Activated B cell treated with CpG ODN at 0.5 μM for 24 hours (primary cell): ENCODE results near the gene DNAJB11. TPM values are rescaled to one million over a fixed set of nuclear protein-coding genes. Genes with fewer than 3 reads are reported as not detected.

Source experiments
- ATAC-seq: fragments of 200-7000 bp; cut with Tn5 transposase; one replicate; pipeline ENCODE4 v1.10.0; 2021; ENCODE audit warnings: low read depth, mild to moderate bottlenecking, moderate library complexity
- CTCF ChIA-PET: fragments of 350-600 bp; sonication (Branson Sonifier 250); formaldehyde crosslinking; loops from one replicate; lab custom pipeline; 2021; ENCODE audit warnings: antibody characterized with exemption; lab: Charles Lee
- POLR2A ChIA-PET: fragments of 350-600 bp; sonication (Branson Sonifier 250); formaldehyde crosslinking; loops from one replicate; lab custom pipeline; 2021; ENCODE audit warnings: antibody characterized with exemption; lab: Charles Lee
- DNase-seq: peaks from one replicate; pipeline ENCODE4 v3.0.0; 2022
- H3K27ac Mint-ChIP-seq: one replicate; pipeline ENCODE4 v1.8.0; 2020; ENCODE audit warnings: mixed read lengths
- H3K27me3 Mint-ChIP-seq: one replicate; pipeline ENCODE4 v1.8.0; 2021; ENCODE audit warnings: mixed read lengths
- H3K36me3 Mint-ChIP-seq: one replicate; pipeline ENCODE4 v1.8.0; 2021; ENCODE audit warnings: low read depth, mixed read lengths
- H3K4me1 Mint-ChIP-seq: one replicate; pipeline ENCODE4 v1.8.0; 2021; ENCODE audit warnings: mixed read lengths
- H3K4me3 Mint-ChIP-seq: one replicate; pipeline ENCODE4 v1.8.0; 2020; ENCODE audit warnings: mild to moderate bottlenecking, mixed read lengths
- H3K9me3 Mint-ChIP-seq: one replicate; pipeline ENCODE4 v1.8.0; 2020; ENCODE audit warnings: mixed read lengths
- CTCF ChIP-seq: fragments of 200-600 bp; IDR thresholded peaks from one replicate; pipeline ENCODE4 v1.8.0; 2022; ENCODE audit warnings: antibody characterized with exemption, mild to moderate bottlenecking
- intact Hi-C: fragments of 100-400 bp; cut with micrococcal nuclease; formaldehyde crosslinking; loops from one replicate; pipeline ENCODE4 v1.15.1; 2024
- total RNA-seq: library from RNA; stranded (reverse); gene quantifications from 2 replicates; pipeline ENCODE4 v1.2.3, GENCODE V29; 2022

The DNAJB11 gene
- total RNA-seq, 1 donor from 2014 or later, result 51.3 TPM

GRCh38 chr3:186619787-186620212, 49.3 kb downstream of the DNAJB11 start:
- intact Hi-C loops, result loop anchor here (10.0 kb wide), 1 partner anchor 955 kb away; no protein-coding TSS in a partner anchor
- Mint-ChIP-seq H3K27me3 (peaks cover 31% of the 10 kb centered on the region), H3K27ac (no peak overlapping the region), H3K36me3 (no peaks in the 10 kb centered on the region), H3K4me1 (peaks cover 11% of the 10 kb centered on the region), H3K4me3 (no peak overlapping the region), H3K9me3 (no peaks in the 10 kb centered on the region)
- CTCF ChIA-PET, result interaction anchor here (7.7 kb wide), 1 partner anchor 204 kb away, joined by 187 read pairs; no protein-coding TSS in a partner anchor
- DNase-seq (no peak), ATAC-seq (no peak)
- no peak for TF ChIP-seq CTCF
- POLR2A ChIA-PET, result no interaction called here

- no peak for ATAC-seq
- no peak overlapping the region for H3K4me3 Mint-ChIP-seq
- CTCF ChIA-PET, result no interaction called here
- POLR2A ChIA-PET, result no interaction called here
- intact Hi-C loops, result no loop called here
- peaks cover 29% of the 10 kb centered on the region for H3K27me3 Mint-ChIP-seq
- H3K4me1 Mint-ChIP-seq, result peaks cover 9% of the 10 kb centered on the region
- DNase-seq, result no peak
- no peaks in the 10 kb centered on the region for H3K9me3 Mint-ChIP-seq
- no peak for TF ChIP-seq CTCF
- no peak overlapping the region for H3K27ac Mint-ChIP-seq
- H3K36me3 Mint-ChIP-seq, result no peaks in the 10 kb centered on the region
Observed at GRCh38 chr3:186620213-186621092, 49.9 kb downstream of the DNAJB11 start.

GRCh38 chr3:186621894-186622650, 51.6 kb downstream of the DNAJB11 start:
- POLR2A ChIA-PET, result no interaction called here
- Mint-ChIP-seq H3K27ac (no peak overlapping the region), H3K4me1 (peaks cover 5% of the 10 kb centered on the region), H3K9me3 (no peaks in the 10 kb centered on the region), H3K36me3 (no peaks in the 10 kb centered on the region), H3K4me3 (no peak overlapping the region), H3K27me3 (peaks cover 26% of the 10 kb centered on the region)
- TF ChIP-seq CTCF, result no peak
- DNase-seq, result no peak
- CTCF ChIA-PET, result interaction anchor here (1.3 kb wide), 1 partner anchor 9 kb away, joined by 4 read pairs; the partner anchor contains the start of gene AHSG
- intact Hi-C loops, result no loop called here
- ATAC-seq, result no peak

- POLR2A ChIA-PET, result no interaction called here
- DNase-seq (no peak), ATAC-seq (no peak)
- no peak overlapping the region for H3K27ac Mint-ChIP-seq
- peaks cover 21% of the 10 kb centered on the region for H3K27me3 Mint-ChIP-seq
- no peak for TF ChIP-seq CTCF
- H3K9me3 Mint-ChIP-seq, result no peaks in the 10 kb centered on the region
- H3K36me3 Mint-ChIP-seq, result no peaks in the 10 kb centered on the region
- no peak overlapping the region for H3K4me3 Mint-ChIP-seq
- CTCF ChIA-PET, result interaction anchor here (1.1 to 1.3 kb wide), 2 partner anchors 8 to 10 kb away, joined by 4 read pairs; partner anchors contain the start of gene AHSG
- intact Hi-C loops, result no loop called here
- no peaks in the 10 kb centered on the region for H3K4me1 Mint-ChIP-seq
Observed at GRCh38 chr3:186622651-186623310, 52.3 kb downstream of the DNAJB11 start.
